KMS-11 (cell line): Measurements from ENCODE around the gene P3H4.

Experiments
- H2AFZ ChIP-seq: fragments of 200-600 bp; sonication (generic); 2 replicates; pipeline ENCODE4 v1.6.1; 2016; ENCODE audit warnings: antibody characterized with exemption, mixed run types, low read depth
- H3K27ac ChIP-seq: fragments of 200-600 bp; sonication (generic); 2 replicates; pipeline ENCODE4 v1.6.1; 2016; ENCODE audit warnings: mild to moderate bottlenecking, mixed run types
- H3K27me3 ChIP-seq: fragments of 200-600 bp; sonication (generic); 2 replicates; pipeline ENCODE4 v1.6.1; 2017; ENCODE audit warnings: mild to moderate bottlenecking, low read depth, mixed run types, moderate library complexity; ENCODE audit not compliant: insufficient read depth
- H3K36me3 ChIP-seq: fragments of 200-600 bp; sonication (generic); 2 replicates; pipeline ENCODE4 v1.6.1; 2017; ENCODE audit warnings: mild to moderate bottlenecking, mixed run types; ENCODE audit not compliant: insufficient read depth
- H3K4me1 ChIP-seq: fragments of 200-600 bp; sonication (generic); 2 replicates; pipeline ENCODE4 v1.6.1; 2016; ENCODE audit warnings: mild to moderate bottlenecking, low read depth, mixed run types; ENCODE audit not compliant: poor library complexity, severe bottlenecking
- H3K4me2 ChIP-seq: fragments of 200-600 bp; sonication (generic); 2 replicates; pipeline ENCODE4 v1.7.0; 2016; ENCODE audit warnings: mild to moderate bottlenecking, mixed run types
- H3K4me3 ChIP-seq: fragments of 200-600 bp; sonication (generic); IDR thresholded peaks from 2 replicates; pipeline ENCODE4 v1.6.1; 2017; ENCODE audit warnings: low read depth, low read length, mixed read lengths; ENCODE audit not compliant: insufficient read depth
- H3K79me2 ChIP-seq: fragments of 200-600 bp; sonication (generic); 2 replicates; pipeline ENCODE4 v1.6.1; 2016; ENCODE audit warnings: low read depth, mixed run types; ENCODE audit not compliant: insufficient read depth
- H3K9ac ChIP-seq: fragments of 200-600 bp; sonication (generic); 2 replicates; pipeline ENCODE4 v1.6.1; 2016; ENCODE audit warnings: mild to moderate bottlenecking, mixed run types
- H4K20me1 ChIP-seq: fragments of 200-600 bp; sonication (generic); 2 replicates; pipeline ENCODE4 v1.6.1; 2016; ENCODE audit warnings: mild to moderate bottlenecking, mixed run types; ENCODE audit not compliant: insufficient read depth
- TF ChIP-seq, protein P1 (sequence below): fragments of 200-600 bp; sonication (generic); conservative IDR thresholded peaks from 2 replicates; pipeline ENCODE4 v1.6.1; 2017; ENCODE audit warnings: low read depth, mild to moderate bottlenecking, antibody characterized with exemption, low read length, moderate library complexity, mixed read lengths

Gene P3H4

DNA sequence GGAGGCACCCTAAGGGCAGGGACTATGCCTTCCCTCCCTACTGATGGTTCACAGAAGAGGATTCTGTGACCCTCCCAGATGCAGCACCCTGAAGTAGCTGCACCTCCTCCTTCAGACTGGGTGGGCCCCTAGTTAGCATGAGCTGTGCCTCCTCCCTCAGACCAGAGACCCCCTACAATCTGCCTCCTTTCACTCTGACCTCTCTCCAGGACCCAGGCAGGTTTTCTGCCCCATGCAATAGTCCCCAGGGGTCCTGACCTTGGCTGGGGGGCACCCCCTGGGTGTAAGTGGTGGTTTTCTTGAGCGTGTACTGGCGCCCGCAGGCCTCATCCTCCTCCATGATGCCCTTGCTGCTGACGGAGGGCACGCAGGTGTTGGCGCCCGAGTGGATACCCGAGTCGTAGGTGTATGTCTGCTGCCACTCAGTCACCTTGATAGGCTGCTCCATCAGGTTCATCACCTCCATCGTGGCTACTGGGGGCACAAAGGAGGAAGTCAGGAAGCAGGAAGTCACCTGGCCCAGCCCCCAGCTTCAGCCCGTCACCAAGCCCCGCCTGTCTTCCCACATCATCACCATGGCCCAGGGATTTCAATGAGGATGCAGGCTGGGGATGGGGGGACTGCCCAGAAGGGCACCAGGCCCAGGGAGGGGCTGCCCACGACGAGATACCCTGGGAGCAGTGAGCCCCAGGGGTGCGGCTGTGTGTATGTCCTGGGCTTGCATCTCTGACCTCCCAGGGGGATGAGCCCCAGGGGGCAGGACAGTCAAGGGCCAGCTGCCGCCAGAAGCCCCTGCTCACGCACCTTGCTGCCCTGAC is 40.2 kb downstream of the P3H4 start:
- TF ChIP-seq, protein P1, sequence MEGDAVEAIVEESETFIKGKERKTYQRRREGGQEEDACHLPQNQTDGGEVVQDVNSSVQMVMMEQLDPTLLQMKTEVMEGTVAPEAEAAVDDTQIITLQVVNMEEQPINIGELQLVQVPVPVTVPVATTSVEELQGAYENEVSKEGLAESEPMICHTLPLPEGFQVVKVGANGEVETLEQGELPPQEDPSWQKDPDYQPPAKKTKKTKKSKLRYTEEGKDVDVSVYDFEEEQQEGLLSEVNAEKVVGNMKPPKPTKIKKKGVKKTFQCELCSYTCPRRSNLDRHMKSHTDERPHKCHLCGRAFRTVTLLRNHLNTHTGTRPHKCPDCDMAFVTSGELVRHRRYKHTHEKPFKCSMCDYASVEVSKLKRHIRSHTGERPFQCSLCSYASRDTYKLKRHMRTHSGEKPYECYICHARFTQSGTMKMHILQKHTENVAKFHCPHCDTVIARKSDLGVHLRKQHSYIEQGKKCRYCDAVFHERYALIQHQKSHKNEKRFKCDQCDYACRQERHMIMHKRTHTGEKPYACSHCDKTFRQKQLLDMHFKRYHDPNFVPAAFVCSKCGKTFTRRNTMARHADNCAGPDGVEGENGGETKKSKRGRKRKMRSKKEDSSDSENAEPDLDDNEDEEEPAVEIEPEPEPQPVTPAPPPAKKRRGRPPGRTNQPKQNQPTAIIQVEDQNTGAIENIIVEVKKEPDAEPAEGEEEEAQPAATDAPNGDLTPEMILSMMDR = no peak
- no peak overlapping the region for H3K4me2 ChIP-seq
- peaks cover 14% of the 10 kb centered on the region for H3K4me1 ChIP-seq
- no peak overlapping the region for H3K27ac ChIP-seq
- no peak overlapping the region for H2AFZ ChIP-seq
- no peaks in the 10 kb centered on the region for H3K36me3 ChIP-seq
- no peaks in the 10 kb centered on the region for H4K20me1 ChIP-seq
- H3K4me3 ChIP-seq = no peak overlapping the region
- no peak overlapping the region for H3K9ac ChIP-seq
- peaks cover 7% of the 10 kb centered on the region; the same call in 1 of the 2 replicates for H3K79me2 ChIP-seq
- no peaks in the 10 kb centered on the region for H3K27me3 ChIP-seq

DNA sequence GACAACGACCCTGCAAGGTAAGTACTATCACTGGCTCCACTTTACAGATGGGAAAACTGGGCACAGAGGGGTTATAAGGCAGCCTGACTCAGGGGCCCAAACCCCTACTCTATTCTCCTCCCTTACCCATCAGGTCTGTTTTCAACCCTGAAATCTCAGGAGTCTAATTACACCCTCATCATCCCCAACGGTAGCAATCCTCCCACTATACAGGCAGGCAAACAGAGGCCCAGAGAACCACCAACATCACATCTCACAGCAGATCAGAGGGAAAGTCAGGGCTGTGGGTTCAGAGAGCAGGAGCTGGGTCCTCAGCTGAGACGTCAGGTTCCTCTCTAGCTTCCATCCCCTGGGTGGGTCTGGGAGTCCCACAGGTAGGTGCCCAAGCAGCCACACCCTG is 41.8 kb downstream of the P3H4 start:
- Histone ChIP-seq H3K27me3 (no peaks in the 10 kb centered on the region), H3K4me1 (peaks cover 9% of the 10 kb centered on the region), H3K79me2 (peaks cover 7% of the 10 kb centered on the region; the same call in 1 of the 2 replicates), H3K9ac (no peak overlapping the region), H4K20me1 (no peaks in the 10 kb centered on the region), H3K27ac (no peak overlapping the region), H3K36me3 (no peaks in the 10 kb centered on the region), H3K4me3 (no peak overlapping the region), H3K4me2 (no peak overlapping the region), H2AFZ (no peak overlapping the region)
- TF ChIP-seq, protein P1 = no peak

DNA sequence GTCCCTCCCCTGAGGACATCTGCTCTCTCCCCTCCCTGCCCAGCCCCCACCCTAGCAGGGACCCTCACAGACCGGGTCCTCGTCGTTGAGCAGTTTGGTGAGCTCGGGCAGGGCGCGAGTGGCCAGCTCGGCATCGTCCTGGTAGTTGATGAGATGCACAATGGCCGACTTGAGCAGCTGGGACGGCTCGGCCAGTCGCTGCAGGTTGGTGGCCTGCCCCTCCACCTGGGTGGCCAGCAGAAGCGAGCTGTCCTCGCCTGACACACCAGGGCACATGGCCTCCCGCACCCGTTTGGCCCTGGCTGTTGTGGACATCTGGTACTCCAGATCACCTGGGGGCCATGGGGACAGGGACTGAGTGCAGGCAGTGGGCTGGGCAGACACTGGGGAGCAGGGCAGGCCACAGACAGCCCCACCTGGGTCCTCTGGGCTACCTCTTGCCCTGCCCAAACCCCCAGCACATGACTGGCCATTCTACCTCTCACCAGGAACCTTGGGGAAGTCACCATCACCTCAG is 42.3 kb downstream of the P3H4 start:
- Histone ChIP-seq H3K27me3 (no peaks in the 10 kb centered on the region), H2AFZ (no peak overlapping the region), H3K9ac (no peak overlapping the region), H3K79me2 (peaks cover 2% of the 10 kb centered on the region; the same call in 1 of the 2 replicates), H3K4me2 (no peak overlapping the region), H4K20me1 (no peaks in the 10 kb centered on the region), H3K4me3 (no peak overlapping the region), H3K27ac (no peak overlapping the region), H3K36me3 (no peaks in the 10 kb centered on the region), H3K4me1 (peaks cover 3% of the 10 kb centered on the region)
- TF ChIP-seq, protein P1 = no peak

DNA sequence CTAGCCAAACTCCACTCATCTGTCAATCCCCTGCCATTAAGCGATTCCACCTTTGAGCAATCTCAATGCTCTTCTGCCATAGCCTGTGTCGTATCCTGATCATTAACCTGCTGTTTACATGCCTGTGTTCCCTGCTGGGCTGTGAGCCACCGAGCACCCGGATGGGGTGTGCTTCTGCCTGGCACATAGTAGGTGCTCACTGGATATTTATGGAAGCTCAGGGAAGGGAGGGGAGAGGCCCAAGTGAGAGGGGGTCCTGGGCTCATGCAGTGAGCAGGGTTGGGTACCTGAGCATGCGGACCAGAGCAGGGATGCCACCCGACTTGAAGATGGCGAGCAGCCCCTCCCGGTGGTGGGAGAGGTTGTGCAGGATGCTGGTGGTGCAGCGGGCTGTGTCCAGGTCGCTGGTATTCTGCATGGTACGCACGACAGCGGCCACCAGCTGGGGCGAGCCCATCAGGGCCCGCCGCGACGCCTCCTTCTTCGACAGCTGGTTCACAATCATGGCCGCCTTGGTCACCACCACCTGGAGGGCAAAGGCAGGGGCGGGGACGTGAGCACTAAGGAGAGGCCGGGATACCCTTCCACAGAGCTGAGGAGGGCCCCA is 43.0 kb downstream of the P3H4 start:
- H3K27me3 ChIP-seq = no peaks in the 10 kb centered on the region
- no peak overlapping the region for H3K27ac ChIP-seq
- no peaks in the 10 kb centered on the region for H4K20me1 ChIP-seq
- no peaks in the 10 kb centered on the region for H3K79me2 ChIP-seq
- no peaks in the 10 kb centered on the region for H3K4me1 ChIP-seq
- H3K36me3 ChIP-seq = no peaks in the 10 kb centered on the region
- TF ChIP-seq, protein P1 = no peak
- H2AFZ ChIP-seq = no peak overlapping the region
- no peak overlapping the region for H3K4me3 ChIP-seq
- H3K9ac ChIP-seq = no peak overlapping the region
- no peak overlapping the region for H3K4me2 ChIP-seq
